ENCODE measurements around the gene AKT1. TPM values are rescaled to one million over a fixed set of nuclear protein-coding genes. Genes with fewer than 3 reads are reported as not detected.

AKT1 gene
- total RNA-seq, 1 donor from 2014 or later: 123 TPM

- no peaks in the 10 kb centered on the region for H3K36me3 Mint-ChIP-seq
- TF ChIP-seq CTCF (conservative IDR thresholded peaks at IDR 0.05): no peak
- H3K9me3 Mint-ChIP-seq: no peaks in the 10 kb centered on the region
- DNase-seq (ENCODE audit: extremely low spot score, unreplicated experiment): no peak
- H3K4me3 Mint-ChIP-seq: no peak overlapping the region
- H3K27ac Mint-ChIP-seq: no peak overlapping the region
- no peaks in the 10 kb centered on the region for H3K27me3 Mint-ChIP-seq
- no peaks in the 10 kb centered on the region for H3K4me1 Mint-ChIP-seq (ENCODE audit: unreplicated experiment)
Observed at GRCh38 chr14:104783484-104784217, 11.9 kb downstream of the AKT1 start.

GRCh38 chr14:104782808-104783139 lies 12.8 kb downstream of the AKT1 start:
- Mint-ChIP-seq H3K9me3 (no peaks in the 10 kb centered on the region), H3K27ac (no peak overlapping the region), H3K4me3 (no peak overlapping the region), H3K4me1 (ENCODE audit: unreplicated experiment) (no peaks in the 10 kb centered on the region), H3K27me3 (no peaks in the 10 kb centered on the region), H3K36me3 (no peaks in the 10 kb centered on the region)
- DNase-seq (ENCODE audit: extremely low spot score, unreplicated experiment): no peak
- no peak for TF ChIP-seq CTCF (conservative IDR thresholded peaks at IDR 0.05)

- H3K36me3 Mint-ChIP-seq: no peaks in the 10 kb centered on the region
- no peak for TF ChIP-seq CTCF (conservative IDR thresholded peaks at IDR 0.05)
- no peaks in the 10 kb centered on the region for H3K27me3 Mint-ChIP-seq
- no peak overlapping the region for H3K4me3 Mint-ChIP-seq
- no peaks in the 10 kb centered on the region for H3K4me1 Mint-ChIP-seq (ENCODE audit: unreplicated experiment)
- no peak overlapping the region for H3K27ac Mint-ChIP-seq
- no peak for DNase-seq (ENCODE audit: extremely low spot score, unreplicated experiment)
- no peaks in the 10 kb centered on the region for H3K9me3 Mint-ChIP-seq
Observed at GRCh38 chr14:104782086-104782807, 13.3 kb downstream of the AKT1 start.

DNA sequence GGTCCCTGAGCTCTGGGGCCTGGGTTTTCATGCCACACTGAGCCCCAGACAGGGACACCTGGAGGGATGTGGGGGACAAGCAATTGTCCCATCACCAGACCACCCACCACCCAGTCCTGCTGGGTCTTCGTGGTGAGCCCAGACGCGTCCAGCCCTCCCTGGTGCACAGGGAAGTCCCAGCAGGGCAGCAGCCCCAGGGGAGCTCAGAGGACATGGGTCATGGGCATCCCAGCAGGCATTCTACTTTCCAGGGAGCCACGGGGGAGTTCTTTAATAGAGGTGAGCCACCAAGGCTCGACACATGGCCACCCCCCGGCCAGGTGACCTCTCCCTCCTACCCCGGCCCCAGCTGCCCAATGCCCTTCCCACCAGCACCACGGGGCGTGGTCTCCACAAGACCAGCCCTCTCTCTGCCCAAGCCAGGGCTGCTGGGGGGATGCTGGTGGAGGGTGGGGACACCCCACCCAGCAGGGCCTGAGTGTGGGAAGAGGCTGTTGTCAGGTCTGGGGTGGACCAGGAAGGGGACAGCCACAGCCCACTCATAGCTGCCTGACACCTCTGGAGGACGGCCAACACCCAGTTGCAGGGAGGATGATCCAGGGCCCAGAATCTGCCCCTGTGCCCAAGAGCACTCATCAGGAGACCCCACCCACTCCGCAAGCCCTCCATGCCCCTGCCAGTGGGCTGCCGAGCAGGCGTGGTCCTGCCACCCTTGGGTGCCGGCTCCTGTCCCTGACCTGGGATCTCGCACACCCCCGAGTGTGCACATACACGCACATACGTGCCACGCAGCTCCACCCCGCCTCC lies 14.1 kb downstream of the AKT1 start:
- Mint-ChIP-seq H3K36me3 (no peaks in the 10 kb centered on the region), H3K27me3 (no peaks in the 10 kb centered on the region), H3K9me3 (no peaks in the 10 kb centered on the region)

More for the DNA sequence above, 14.1 kb downstream of the AKT1 start:
- Mint-ChIP-seq H3K4me1 (ENCODE audit: unreplicated experiment) (no peaks in the 10 kb centered on the region), H3K27ac (no peak overlapping the region), H3K4me3 (no peak overlapping the region)
- DNase-seq (ENCODE audit: extremely low spot score, unreplicated experiment): no peak
- TF ChIP-seq CTCF (conservative IDR thresholded peaks at IDR 0.05): no peak
